ENCODE data around the gene GHRH. TPM values are rescaled to one million over a fixed set of nuclear protein-coding genes. Genes with fewer than 3 reads are reported as not detected.

Gene GHRH
- total RNA-seq, 1 experiment from 2014 or later: not detected

DNA sequence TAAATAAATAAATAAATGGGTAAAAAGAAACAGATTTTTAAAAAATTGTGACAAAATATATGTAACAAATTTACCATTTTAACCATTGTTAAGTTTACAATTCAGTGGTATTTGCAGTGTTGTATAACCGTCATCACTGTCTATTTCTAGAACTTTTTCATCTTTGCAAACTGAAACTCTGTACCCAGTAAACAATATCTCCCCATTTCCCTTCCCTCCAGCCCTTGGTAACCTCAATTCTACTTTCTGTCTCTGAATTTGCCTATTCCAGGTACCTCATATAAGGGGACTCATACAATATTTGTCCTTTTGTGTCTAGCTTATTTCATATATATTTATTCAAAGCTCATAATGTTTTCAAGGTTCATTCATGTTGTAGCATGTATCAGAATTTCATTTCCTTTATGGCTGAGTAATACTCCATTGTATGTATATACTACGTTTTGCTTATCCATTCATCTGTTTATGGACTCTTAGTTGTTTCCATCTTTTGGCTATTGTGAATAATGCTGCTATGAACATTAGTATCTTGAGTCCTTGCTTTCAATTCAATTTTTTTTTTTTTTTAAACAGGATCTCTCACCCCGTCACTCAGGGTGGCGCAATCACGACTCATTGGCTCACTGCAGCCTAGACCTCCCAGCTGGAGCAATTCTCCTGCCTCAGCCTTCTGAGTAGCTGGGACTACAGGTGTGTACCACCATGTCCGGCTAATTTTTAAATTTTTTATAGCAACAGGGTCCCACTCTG is 36.8 kb upstream of the GHRH start:
- Histone ChIP-seq H3K4me1 (ENCODE audit: control insufficient read depth, insufficient read depth, low read length) (peaks cover 21% of the 10 kb centered on the region), H3K4me3 (ENCODE audit: low read depth in 2 of 2, low read length in 2 of 2) (no peak overlapping the region), H3K9me3 (ENCODE audit: control insufficient read depth, insufficient read depth, low read depth, low read length) (no peaks in the 10 kb centered on the region), H3K27me3 (ENCODE audit: control insufficient read depth, insufficient read depth, low read length) (no peaks in the 10 kb centered on the region), H3K36me3 (ENCODE audit: control insufficient read depth, insufficient read depth, low read length) (peaks cover 2% of the 10 kb centered on the region; the same call in 1 of the 2 replicates), H3K27ac (ENCODE audit: low read length) (no peak overlapping the region)
- TF ChIP-seq, protein P1, sequence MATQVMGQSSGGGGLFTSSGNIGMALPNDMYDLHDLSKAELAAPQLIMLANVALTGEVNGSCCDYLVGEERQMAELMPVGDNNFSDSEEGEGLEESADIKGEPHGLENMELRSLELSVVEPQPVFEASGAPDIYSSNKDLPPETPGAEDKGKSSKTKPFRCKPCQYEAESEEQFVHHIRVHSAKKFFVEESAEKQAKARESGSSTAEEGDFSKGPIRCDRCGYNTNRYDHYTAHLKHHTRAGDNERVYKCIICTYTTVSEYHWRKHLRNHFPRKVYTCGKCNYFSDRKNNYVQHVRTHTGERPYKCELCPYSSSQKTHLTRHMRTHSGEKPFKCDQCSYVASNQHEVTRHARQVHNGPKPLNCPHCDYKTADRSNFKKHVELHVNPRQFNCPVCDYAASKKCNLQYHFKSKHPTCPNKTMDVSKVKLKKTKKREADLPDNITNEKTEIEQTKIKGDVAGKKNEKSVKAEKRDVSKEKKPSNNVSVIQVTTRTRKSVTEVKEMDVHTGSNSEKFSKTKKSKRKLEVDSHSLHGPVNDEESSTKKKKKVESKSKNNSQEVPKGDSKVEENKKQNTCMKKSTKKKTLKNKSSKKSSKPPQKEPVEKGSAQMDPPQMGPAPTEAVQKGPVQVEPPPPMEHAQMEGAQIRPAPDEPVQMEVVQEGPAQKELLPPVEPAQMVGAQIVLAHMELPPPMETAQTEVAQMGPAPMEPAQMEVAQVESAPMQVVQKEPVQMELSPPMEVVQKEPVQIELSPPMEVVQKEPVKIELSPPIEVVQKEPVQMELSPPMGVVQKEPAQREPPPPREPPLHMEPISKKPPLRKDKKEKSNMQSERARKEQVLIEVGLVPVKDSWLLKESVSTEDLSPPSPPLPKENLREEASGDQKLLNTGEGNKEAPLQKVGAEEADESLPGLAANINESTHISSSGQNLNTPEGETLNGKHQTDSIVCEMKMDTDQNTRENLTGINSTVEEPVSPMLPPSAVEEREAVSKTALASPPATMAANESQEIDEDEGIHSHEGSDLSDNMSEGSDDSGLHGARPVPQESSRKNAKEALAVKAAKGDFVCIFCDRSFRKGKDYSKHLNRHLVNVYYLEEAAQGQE (IDR thresholded peaks at IDR 0.05; ENCODE audit: insufficient read depth in 1 of 2, low read depth in 2 of 2, low read length in 1 of 2): no peak
- TF ChIP-seq, protein P2, sequence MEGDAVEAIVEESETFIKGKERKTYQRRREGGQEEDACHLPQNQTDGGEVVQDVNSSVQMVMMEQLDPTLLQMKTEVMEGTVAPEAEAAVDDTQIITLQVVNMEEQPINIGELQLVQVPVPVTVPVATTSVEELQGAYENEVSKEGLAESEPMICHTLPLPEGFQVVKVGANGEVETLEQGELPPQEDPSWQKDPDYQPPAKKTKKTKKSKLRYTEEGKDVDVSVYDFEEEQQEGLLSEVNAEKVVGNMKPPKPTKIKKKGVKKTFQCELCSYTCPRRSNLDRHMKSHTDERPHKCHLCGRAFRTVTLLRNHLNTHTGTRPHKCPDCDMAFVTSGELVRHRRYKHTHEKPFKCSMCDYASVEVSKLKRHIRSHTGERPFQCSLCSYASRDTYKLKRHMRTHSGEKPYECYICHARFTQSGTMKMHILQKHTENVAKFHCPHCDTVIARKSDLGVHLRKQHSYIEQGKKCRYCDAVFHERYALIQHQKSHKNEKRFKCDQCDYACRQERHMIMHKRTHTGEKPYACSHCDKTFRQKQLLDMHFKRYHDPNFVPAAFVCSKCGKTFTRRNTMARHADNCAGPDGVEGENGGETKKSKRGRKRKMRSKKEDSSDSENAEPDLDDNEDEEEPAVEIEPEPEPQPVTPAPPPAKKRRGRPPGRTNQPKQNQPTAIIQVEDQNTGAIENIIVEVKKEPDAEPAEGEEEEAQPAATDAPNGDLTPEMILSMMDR (IDR thresholded peaks at IDR 0.05): no peak
- TF ChIP-seq TCF7L2 (IDR thresholded peaks at IDR 0.05; ENCODE audit: low read depth, low read length) (no peak), SIN3A (IDR thresholded peaks at IDR 0.05; ENCODE audit: borderline replicate concordance, insufficient read depth, low read depth, low read length) (no peak), POLR2AphosphoS5 (IDR thresholded peaks at IDR 0.05; ENCODE audit: low read depth, low read length) (no peak)
- no peak for DNase-seq (ENCODE audit: low read depth, low spot score)
- in situ Hi-C loops (cut with HindIII; ENCODE audit: low pct_unique_long_range_greater_than_20kb, low sequenced_read_pairs): no loop called here
- ChIA-PET POLR2A (interaction anchor here (0.7 kb wide), 1 partner anchor 485 kb away, joined by 7 read pairs; no protein-coding TSS in a partner anchor), CTCF (interaction anchor here (0.7 kb wide), 1 partner anchor 673 kb away, joined by 3 read pairs; no protein-coding TSS in a partner anchor)
- no TSS peak for BruUV-seq (replicated peaks)
- ATAC-seq: no peak
- intact Hi-C loops (cut with micrococcal nuclease; ENCODE audit: unreplicated experiment): no loop called here

DNA sequence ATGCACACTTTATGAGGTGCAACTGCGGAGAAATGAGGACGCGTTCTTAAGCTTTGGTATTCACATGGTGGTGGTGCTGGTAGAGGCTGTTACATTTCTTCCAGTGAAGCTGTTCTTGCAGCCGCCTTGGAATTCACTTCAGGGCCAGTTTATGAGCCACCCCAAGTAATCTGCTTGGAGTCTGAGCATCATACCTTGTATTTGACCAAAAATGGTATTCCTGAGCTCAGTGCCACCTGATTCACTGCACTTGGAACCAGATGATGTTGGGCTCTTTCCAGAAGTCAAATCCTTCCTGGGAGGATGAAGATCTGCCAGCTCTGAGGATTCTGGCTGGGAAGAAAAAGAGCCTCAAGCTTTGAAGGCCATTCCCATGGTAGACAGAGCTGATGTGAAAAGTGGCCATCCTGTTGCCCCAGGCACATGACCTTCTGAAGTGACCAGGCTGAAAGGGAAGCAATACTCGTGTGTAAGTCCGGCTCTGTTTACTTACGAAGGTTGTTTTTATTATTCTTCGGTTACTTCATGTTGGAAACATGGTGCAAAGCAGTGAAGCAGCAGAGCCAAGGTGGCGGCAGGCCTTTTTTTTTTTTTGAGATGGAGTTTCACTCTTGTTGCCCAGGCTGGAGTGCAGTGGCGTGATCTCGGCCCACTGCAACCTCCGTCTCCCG is 35.6 kb upstream of the GHRH start:
- DNase-seq (ENCODE audit: low read depth, low spot score) (no peak), ATAC-seq (no peak)
- BruUV-seq (replicated peaks): no TSS peak
- ChIA-PET POLR2A (interaction anchor here (0.6 to 0.7 kb wide), 2 partner anchors 12 to 188 kb away, joined by 3 to 4 read pairs; no protein-coding TSS in a partner anchor), CTCF (no interaction called here)
- in situ Hi-C loops (cut with HindIII; ENCODE audit: low pct_unique_long_range_greater_than_20kb, low sequenced_read_pairs) (no loop called here), intact Hi-C loops (cut with micrococcal nuclease; ENCODE audit: unreplicated experiment) (no loop called here)
- Histone ChIP-seq H3K4me3 (ENCODE audit: low read depth in 2 of 2, low read length in 2 of 2) (no peak overlapping the region), H3K9me3 (ENCODE audit: control insufficient read depth, insufficient read depth, low read depth, low read length) (no peaks in the 10 kb centered on the region), H3K4me1 (ENCODE audit: control insufficient read depth, insufficient read depth, low read length) (peaks cover 21% of the 10 kb centered on the region), H3K36me3 (ENCODE audit: control insufficient read depth, insufficient read depth, low read length) (peaks cover 2% of the 10 kb centered on the region; the same call in 1 of the 2 replicates), H3K27me3 (ENCODE audit: control insufficient read depth, insufficient read depth, low read length) (no peaks in the 10 kb centered on the region), H3K27ac (ENCODE audit: low read length) (no peak overlapping the region)
- TF ChIP-seq POLR2AphosphoS5 (IDR thresholded peaks at IDR 0.05; ENCODE audit: low read depth, low read length): no peak
- no peak for TF ChIP-seq TCF7L2 (IDR thresholded peaks at IDR 0.05; ENCODE audit: low read depth, low read length)
- TF ChIP-seq, protein P1 (IDR thresholded peaks at IDR 0.05; ENCODE audit: insufficient read depth in 1 of 2, low read depth in 2 of 2, low read length in 1 of 2): no peak
- TF ChIP-seq, protein P2 (IDR thresholded peaks at IDR 0.05): no peak
- no peak for TF ChIP-seq SIN3A (IDR thresholded peaks at IDR 0.05; ENCODE audit: borderline replicate concordance, insufficient read depth, low read depth, low read length)
